Caco-2 (cell line): ENCODE results near the gene SLC46A3. TPM values are rescaled to one million over a fixed set of nuclear protein-coding genes. Genes with fewer than 3 reads are reported as not detected.

Experiments
- BruUV-seq: library from RNA; stranded (reverse); fragments of 400-500 nt; replicated peaks from 2 replicates; lab custom pipeline; 2021; lab: Mats Ljungman, UMichigan
- CTCF ChIA-PET: fragments of 300-600 bp; sonication (Branson Sonifier 250); formaldehyde crosslinking; loops from one replicate; lab custom pipeline; 2022; ENCODE audit warnings: antibody characterized with exemption; lab: Charles Lee
- POLR2A ChIA-PET: fragments of 300-600 bp; sonication (Branson Sonifier 250); formaldehyde crosslinking; loops from one replicate; lab custom pipeline; 2022; ENCODE audit warnings: antibody characterized with exemption; lab: Charles Lee
- DNase-seq, 2 experiments: peaks; one replicate each; pipeline versions ENCODE4 v3.0.0 to v3.0.0-alpha.2; 2020 to 2022
- H3K27me3 ChIP-seq: replicated peaks from 2 replicates; pipeline ENCODE4 v1.6.0; 2011; ENCODE audit warnings: low read length; ENCODE audit not compliant: control insufficient read depth, insufficient read depth
- H3K36me3 ChIP-seq: 2 replicates; pipeline ENCODE4 v1.5.1; 2011; ENCODE audit warnings: low read length; ENCODE audit not compliant: control insufficient read depth, insufficient read depth
- H3K4me1 ChIP-seq: fragments of 250-450 bp; sonication (Bioruptor Pico); 2 replicates; pipeline ENCODE4 v1.5.1; 2020; ENCODE audit warnings: mild to moderate bottlenecking
- H3K4me3 ChIP-seq: 2 replicates; pipeline ENCODE4 v1.5.1; 2011; ENCODE audit warnings: low read depth, mild to moderate bottlenecking, control low read depth, low read length
- H3K9me3 ChIP-seq: fragments of 250-450 bp; sonication (Bioruptor Pico); 2 replicates; pipeline ENCODE4 v1.5.1; 2020; ENCODE audit warnings: mild to moderate bottlenecking, moderate library complexity
- H3K27ac Mint-ChIP-seq: one replicate; pipeline ENCODE4 v1.8.0; 2022; ENCODE audit warnings: mixed read lengths; ENCODE audit not compliant: unreplicated experiment
- H3K27me3 Mint-ChIP-seq: one replicate; pipeline ENCODE4 v1.8.0; 2022; ENCODE audit warnings: mixed read lengths; ENCODE audit not compliant: insufficient read depth, unreplicated experiment
- H3K36me3 Mint-ChIP-seq: one replicate; pipeline ENCODE4 v1.8.0; 2022; ENCODE audit warnings: mild to moderate bottlenecking, mixed read lengths; ENCODE audit not compliant: insufficient read depth, unreplicated experiment
- H3K4me1 Mint-ChIP-seq: one replicate; pipeline ENCODE4 v1.8.0; 2022; ENCODE audit warnings: low read depth, mixed read lengths; ENCODE audit not compliant: unreplicated experiment
- H3K4me3 Mint-ChIP-seq: one replicate; pipeline ENCODE4 v1.8.0; 2022; ENCODE audit warnings: mild to moderate bottlenecking, moderate library complexity, mixed read lengths; ENCODE audit not compliant: unreplicated experiment
- H3K9me3 Mint-ChIP-seq: one replicate; pipeline ENCODE4 v1.8.0; 2022; ENCODE audit warnings: mixed read lengths; ENCODE audit not compliant: unreplicated experiment
- CTCF ChIP-seq, 2 experiments: fragments of 200-600 bp in 1 of 2; IDR thresholded peaks; 1 replicate in 1 of 2; 2 replicates in 1 of 2; pipeline versions ENCODE4 v1.5.1 to v1.8.0; 2011 to 2022; ENCODE audit warnings: antibody characterized with exemption in 1 of 2, control low read depth in 1 of 2, inconsistent platforms in 1 of 2, low read depth in 1 of 2, low read length in 1 of 2, mild to moderate bottlenecking in 1 of 2, moderate library complexity in 1 of 2; ENCODE audit not compliant: insufficient read depth in 1 of 2, severe bottlenecking in 1 of 2, unreplicated experiment in 1 of 2
- intact Hi-C: fragments of 100-400 bp; cut with micrococcal nuclease; formaldehyde crosslinking; loops from one replicate; pipeline ENCODE4 v1.10.0; 2022; ENCODE audit not compliant: unreplicated experiment
- total RNA-seq: library from RNA; stranded (reverse); gene quantifications from 2 replicates; pipeline ENCODE4 v1.2.3, GENCODE V29; 2022

The SLC46A3 gene
- total RNA-seq, 1 experiment from 2014 or later = 2.3 TPM

GRCh38 chr13:28729541-28729940 lies 10.8 kb upstream of the SLC46A3 start:
- H3K27ac Mint-ChIP-seq = no peak overlapping the region
- H3K4me3 Mint-ChIP-seq = no peak overlapping the region
- ChIA-PET POLR2A (no interaction called here), CTCF (no interaction called here)
- Histone ChIP-seq H3K9me3 (no peaks in the 10 kb centered on the region), H3K4me1 (peaks cover 18% of the 10 kb centered on the region), H3K36me3 (no peaks in the 10 kb centered on the region), H3K27me3 (no peaks in the 10 kb centered on the region), H3K4me3 (no peak overlapping the region)
- no peaks in the 10 kb centered on the region for H3K9me3 Mint-ChIP-seq
- H3K4me1 Mint-ChIP-seq = peaks cover 16% of the 10 kb centered on the region
- BruUV-seq = no TSS peak
- intact Hi-C loops = no loop called here
- H3K27me3 Mint-ChIP-seq = no peaks in the 10 kb centered on the region
- H3K36me3 Mint-ChIP-seq = no peaks in the 10 kb centered on the region
- no peak for TF ChIP-seq CTCF (IDR thresholded peaks at IDR 0.05; ENCODE audit: insufficient read depth in 1 of 2, low read depth in 1 of 2, low read length in 1 of 2, severe bottlenecking in 1 of 2, unreplicated experiment in 1 of 2)
- no peak for DNase-seq

DNA sequence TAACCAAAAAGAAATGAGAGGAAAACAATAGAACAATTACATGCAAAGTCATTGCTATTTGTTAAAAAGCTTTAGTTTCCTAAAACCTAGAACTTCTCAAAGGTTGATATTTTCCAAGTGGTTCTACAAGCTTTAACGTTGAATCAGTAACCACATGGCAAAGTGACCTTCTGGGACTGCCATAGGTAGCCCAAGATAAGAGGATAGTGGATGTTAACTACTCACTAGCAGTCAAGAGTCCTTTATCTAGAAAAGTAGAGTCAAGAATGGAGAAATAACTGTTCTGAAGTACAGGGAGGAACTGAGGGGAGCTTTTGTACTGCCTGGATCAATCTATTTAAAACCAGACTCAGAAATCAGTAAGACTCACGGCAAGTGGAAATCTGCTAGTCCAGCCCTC lies 9.9 kb upstream of the SLC46A3 start:
- no peak for TF ChIP-seq CTCF (IDR thresholded peaks at IDR 0.05; ENCODE audit: insufficient read depth in 1 of 2, low read depth in 1 of 2, low read length in 1 of 2, severe bottlenecking in 1 of 2, unreplicated experiment in 1 of 2)
- POLR2A ChIA-PET = no interaction called here
- H3K9me3 ChIP-seq = no peaks in the 10 kb centered on the region
- Mint-ChIP-seq H3K9me3 (no peaks in the 10 kb centered on the region), H3K4me1 (peaks cover 21% of the 10 kb centered on the region), H3K27me3 (no peaks in the 10 kb centered on the region), H3K27ac (no peak overlapping the region), H3K4me3 (no peak overlapping the region), H3K36me3 (no peaks in the 10 kb centered on the region)
- BruUV-seq = no TSS peak
- intact Hi-C loops = no loop called here
- no peaks in the 10 kb centered on the region for H3K36me3 ChIP-seq
- CTCF ChIA-PET = no interaction called here
- no peak for DNase-seq
- peaks cover 20% of the 10 kb centered on the region for H3K4me1 ChIP-seq
- no peaks in the 10 kb centered on the region for H3K27me3 ChIP-seq
- H3K4me3 ChIP-seq = no peak overlapping the region

GRCh38 chr13:28725046-28725610 lies 6.4 kb upstream of the SLC46A3 start:
- H3K4me3 Mint-ChIP-seq = no peak overlapping the region
- H3K36me3 Mint-ChIP-seq = no peaks in the 10 kb centered on the region
- no peak for TF ChIP-seq CTCF (IDR thresholded peaks at IDR 0.05; ENCODE audit: insufficient read depth in 1 of 2, low read depth in 1 of 2, low read length in 1 of 2, severe bottlenecking in 1 of 2, unreplicated experiment in 1 of 2)
- Histone ChIP-seq H3K4me3 (no peak overlapping the region), H3K4me1 (peaks cover 20% of the 10 kb centered on the region), H3K9me3 (no peaks in the 10 kb centered on the region), H3K36me3 (no peaks in the 10 kb centered on the region), H3K27me3 (no peaks in the 10 kb centered on the region)
- no TSS peak for BruUV-seq
- DNase-seq = peak in 1 of 2 experiments; percentile 24
- H3K27me3 Mint-ChIP-seq = no peaks in the 10 kb centered on the region
- ChIA-PET CTCF (interaction anchor here (0.5 kb wide), 1 partner anchor 21 kb away, joined by 3 read pairs; no protein-coding TSS in a partner anchor), POLR2A (no interaction called here)
- intact Hi-C loops = loop anchor here (1.0 kb wide), 1 partner anchor 28 kb away; no protein-coding TSS in a partner anchor
- H3K9me3 Mint-ChIP-seq = no peaks in the 10 kb centered on the region
- H3K4me1 Mint-ChIP-seq = peaks cover 21% of the 10 kb centered on the region
- peak overlapping the region; percentile 23 for H3K27ac Mint-ChIP-seq
